ENCODE measurements around the gene PLEKHH2. TPM values are rescaled to one million over a fixed set of nuclear protein-coding genes. Genes with fewer than 3 reads are reported as not detected.
A peak's percentile ranks its signal among the peaks of the same experiment; 100 is the strongest.

The PLEKHH2 gene
- total and polyA plus RNA-seq, 2 of the 13 experiments (the other 11 are each of a cell fraction or from before 2014, with no cell fraction given): 1.1 to 3.0 TPM

- TF ChIP-seq ZNF501 (CRISPR knock-in tag; IDR thresholded peaks at IDR 0.05) (no peak; the same call in 1 of the 2 replicates), CBX2 (IDR thresholded peaks at IDR 0.05; ENCODE audit: low read depth, low read length) (no peak), CBX2 (CRISPR knock-in tag; IDR thresholded peaks at IDR 0.05; ENCODE audit: low read depth) (no peak), TFDP1 (CRISPR knock-in tag; IDR thresholded peaks at IDR 0.05; ENCODE audit: borderline replicate concordance) (no peak), ZNF34 (CRISPR knock-in tag; IDR thresholded peaks at IDR 0.05; ENCODE audit: borderline replicate concordance) (no peak), CREB1 (IDR thresholded peaks at IDR 0.05) (peak; percentile 13; the same call in 1 of the 2 replicates), CREB1 (CRISPR knock-in tag; IDR thresholded peaks at IDR 0.05) (peak; percentile 53), TMF1 (CRISPR knock-in tag; IDR thresholded peaks at IDR 0.05; ENCODE audit: low read depth) (no peak), EHMT2 (IDR thresholded peaks at IDR 0.05; ENCODE audit: borderline replicate concordance, low read depth, low read length) (no peak), NCOR1 (IDR thresholded peaks at IDR 0.05; ENCODE audit: borderline replicate concordance, low read length) (no peak), ZNF710 (CRISPR knock-in tag; IDR thresholded peaks at IDR 0.05; ENCODE audit: borderline replicate concordance) (peak; percentile 8; the same call in 1 of the 2 replicates), FOXA1 (IDR thresholded peaks at IDR 0.05) (no peak), FOXA1 (CRISPR knock-in tag; IDR thresholded peaks at IDR 0.05) (peak; percentile 59), GABPA (IDR thresholded peaks at IDR 0.05; ENCODE audit: low read depth, low read length) (no peak), GABPA (CRISPR knock-in tag; IDR thresholded peaks at IDR 0.05; ENCODE audit: low read depth) (no peak), SATB2 (CRISPR knock-in tag; IDR thresholded peaks at IDR 0.05) (no peak), MXD4 (CRISPR knock-in tag; IDR thresholded peaks at IDR 0.05) (no peak), BATF2 (CRISPR knock-in tag; IDR thresholded peaks at IDR 0.05) (no peak), ZNF790 (CRISPR knock-in tag; IDR thresholded peaks at IDR 0.05; ENCODE audit: borderline replicate concordance) (no peak), ZNF383 (CRISPR knock-in tag; IDR thresholded peaks at IDR 0.05; ENCODE audit: borderline replicate concordance) (no peak), SIN3B (IDR thresholded peaks at IDR 0.05; ENCODE audit: low read length) (no peak), ZNF7 (CRISPR knock-in tag; IDR thresholded peaks at IDR 0.05) (no peak), RXRA (CRISPR knock-in tag; IDR thresholded peaks at IDR 0.05) (no peak), RCOR2 (CRISPR knock-in tag; IDR thresholded peaks at IDR 0.05) (0 out of 2 replicates have a peak, but pooled peaks have one; percentile 16), MYC (CRISPR knock-in tag; IDR thresholded peaks at IDR 0.05; ENCODE audit: borderline replicate concordance) (no peak)
- TF ChIP-seq, protein P1, sequence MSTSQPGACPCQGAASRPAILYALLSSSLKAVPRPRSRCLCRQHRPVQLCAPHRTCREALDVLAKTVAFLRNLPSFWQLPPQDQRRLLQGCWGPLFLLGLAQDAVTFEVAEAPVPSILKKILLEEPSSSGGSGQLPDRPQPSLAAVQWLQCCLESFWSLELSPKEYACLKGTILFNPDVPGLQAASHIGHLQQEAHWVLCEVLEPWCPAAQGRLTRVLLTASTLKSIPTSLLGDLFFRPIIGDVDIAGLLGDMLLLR (CRISPR knock-in tag; IDR thresholded peaks at IDR 0.05): no peak
- TF ChIP-seq, protein P2, sequence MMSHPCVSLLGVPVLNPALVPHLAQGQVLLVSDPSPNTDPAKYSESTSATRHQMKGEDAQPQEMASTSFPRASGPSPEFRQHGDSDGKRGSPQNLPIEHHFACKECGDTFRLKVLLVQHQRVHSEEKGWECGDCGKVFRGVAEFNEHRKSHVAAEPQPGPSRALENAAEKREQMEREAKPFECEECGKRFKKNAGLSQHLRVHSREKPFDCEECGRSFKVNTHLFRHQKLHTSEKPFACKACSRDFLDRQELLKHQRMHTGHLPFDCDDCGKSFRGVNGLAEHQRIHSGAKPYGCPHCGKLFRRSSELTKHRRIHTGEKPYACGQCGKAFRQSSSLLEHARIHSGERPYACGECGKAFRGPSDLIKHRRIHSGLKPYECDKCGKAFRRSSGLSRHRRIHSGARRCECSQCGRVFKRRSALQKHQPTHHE (CRISPR knock-in tag; IDR thresholded peaks at IDR 0.05; ENCODE audit: borderline replicate concordance): no peak
These were observed 24.8 kb upstream of the PLEKHH2 start (continued) for GRCh38 chr2:43611987-43612894.
